Muscle of arm (tissue), 12 donors: ENCODE measurements around the gene SGIP1. TPM values are rescaled to one million over a fixed set of nuclear protein-coding genes. Genes with fewer than 3 reads are reported as not detected.

ENCODE experiments used
- DNase-seq: peaks from one replicate; pipeline ENCODE4 v3.0.0-alpha.2; 2013
- polyA plus RNA-seq, 12 donors: library from polyadenylated mRNA; unstranded; fragments of 120-200 nt; gene quantifications; one replicate each; pipeline ENCODE4 v1.2.1, GENCODE V29; 2013; ENCODE audit not compliant: insufficient read length in 12 of 12

Gene SGIP1
- polyA plus RNA-seq, 12 donors, result 1.1 to 5.3 (median 2.2) TPM; not detected in 1

DNA sequence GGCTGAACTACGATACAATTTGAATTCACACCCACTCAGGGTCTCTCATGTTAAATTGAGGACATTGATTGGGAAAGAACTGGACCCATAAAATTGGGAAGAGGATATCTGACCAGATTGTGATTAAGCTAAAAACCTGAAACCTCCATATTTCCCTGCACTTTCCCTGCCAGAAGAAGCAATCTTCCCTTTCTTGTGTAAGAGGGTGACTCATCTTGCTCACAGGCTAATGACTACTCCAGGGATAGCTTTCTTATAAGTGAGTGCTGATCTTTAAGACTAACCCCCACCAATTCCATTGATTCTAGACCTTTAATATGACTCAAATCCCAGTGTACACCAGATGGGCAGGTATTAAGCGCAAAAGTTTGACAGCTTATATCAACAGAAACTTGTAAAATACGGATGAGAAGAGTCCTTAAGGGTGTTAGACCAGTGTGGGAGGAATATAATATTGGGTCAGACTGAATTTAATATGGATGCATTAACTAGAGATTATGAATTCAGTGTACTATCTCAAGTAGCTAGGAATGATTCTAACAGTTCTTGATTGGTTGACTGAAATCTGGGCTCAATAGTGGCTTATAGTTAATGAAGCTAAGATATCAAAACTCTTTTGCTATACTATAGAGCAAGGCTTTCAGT lies 12.1 kb upstream of the SGIP1 start:
- no peak for DNase-seq

DNA sequence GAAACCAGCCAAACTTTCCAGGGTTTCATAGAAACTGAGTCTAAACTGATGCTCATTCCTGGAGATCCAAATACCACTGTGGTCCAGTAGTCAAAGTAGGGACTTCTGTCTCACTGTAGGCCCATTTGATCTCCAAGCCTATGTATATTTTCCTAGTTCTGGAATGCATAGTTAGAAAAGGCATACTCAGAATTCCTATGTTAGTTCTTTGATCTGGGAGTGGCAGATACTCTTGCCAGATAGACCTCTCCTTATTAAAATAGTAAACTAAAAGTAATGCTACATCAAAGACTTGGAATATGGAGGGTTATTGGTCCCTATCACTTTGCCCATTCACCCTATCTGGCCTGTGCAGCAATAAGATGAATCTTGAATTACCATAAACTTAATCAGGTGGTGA lies 10.4 kb upstream of the SGIP1 start:
- no peak for DNase-seq

DNA sequence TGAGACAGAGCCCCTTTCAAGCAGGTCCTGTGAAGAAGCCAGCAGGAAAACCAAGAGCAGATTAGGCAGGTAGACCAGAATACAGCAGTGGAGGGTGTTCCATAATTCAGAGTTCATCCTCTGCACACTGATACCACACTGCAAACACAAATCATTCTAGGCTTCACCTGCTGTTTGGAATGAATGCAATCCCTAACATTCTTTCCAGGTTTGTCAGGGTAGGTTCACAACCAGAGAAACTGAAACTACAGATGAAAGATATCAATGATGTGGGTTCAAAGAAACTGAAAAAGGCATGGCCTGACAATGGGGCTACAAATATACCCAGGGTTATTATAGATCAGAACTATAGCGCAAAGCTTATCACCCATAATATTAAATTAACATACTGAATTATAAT lies 8.9 kb upstream of the SGIP1 start:
- no peak for DNase-seq

DNA sequence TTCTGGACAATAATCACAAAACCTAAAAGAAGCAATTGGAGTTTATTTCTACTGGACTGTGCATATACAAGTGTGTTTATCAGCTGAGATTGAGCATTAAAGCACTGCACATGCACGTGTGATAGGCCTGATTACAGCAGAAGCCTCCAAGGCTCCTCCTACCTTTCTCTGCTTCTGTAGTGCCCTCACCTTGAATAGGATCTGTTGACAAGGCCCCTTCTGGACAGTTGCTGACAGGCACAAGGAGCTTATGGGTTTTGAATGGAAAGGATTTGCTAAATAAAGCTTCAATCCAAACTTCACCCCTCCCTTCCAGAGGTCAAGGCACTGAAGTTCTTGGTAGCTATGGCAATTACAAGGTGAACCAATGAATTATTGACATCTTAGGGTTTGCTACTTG lies 7.9 kb upstream of the SGIP1 start:
- DNase-seq, result no peak

DNA sequence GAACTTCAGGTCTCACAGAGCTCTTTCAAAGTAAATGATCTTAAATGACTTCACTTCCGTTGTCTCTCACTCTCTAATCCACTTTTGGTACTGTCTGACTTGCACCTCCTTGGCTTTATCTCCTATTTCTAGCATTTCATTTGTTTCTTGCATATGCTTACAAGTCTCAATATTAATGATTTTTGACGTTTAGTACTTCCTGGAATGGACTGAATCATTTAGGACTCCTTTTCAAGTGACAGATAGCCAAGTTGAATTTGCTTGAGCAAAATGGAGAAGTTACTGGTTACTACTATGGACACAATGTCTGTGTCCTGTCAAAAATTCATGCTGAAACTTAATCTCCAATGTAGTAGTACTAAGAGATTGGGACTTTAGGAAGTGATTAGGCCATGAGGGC lies 7.0 kb upstream of the SGIP1 start:
- no peak for DNase-seq

DNA sequence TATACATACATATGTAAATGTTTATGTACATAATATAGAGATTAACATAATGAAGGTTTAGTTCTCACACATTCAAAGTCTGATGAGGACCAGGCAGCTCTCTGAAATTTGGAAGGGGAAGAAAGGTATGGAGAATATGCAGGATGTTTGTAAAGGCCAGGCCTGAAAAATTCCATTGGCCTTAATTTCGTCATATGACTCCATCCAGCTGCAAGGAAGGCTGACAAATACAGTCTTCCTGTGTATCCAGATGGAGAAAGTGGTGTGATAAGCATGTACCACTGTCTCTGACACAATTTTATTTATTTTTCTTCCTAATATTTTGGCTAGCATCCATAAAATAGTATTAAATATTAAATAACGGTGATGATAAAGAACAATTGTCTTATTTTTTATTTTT lies 6.3 kb upstream of the SGIP1 start:
- no peak for DNase-seq

DNA sequence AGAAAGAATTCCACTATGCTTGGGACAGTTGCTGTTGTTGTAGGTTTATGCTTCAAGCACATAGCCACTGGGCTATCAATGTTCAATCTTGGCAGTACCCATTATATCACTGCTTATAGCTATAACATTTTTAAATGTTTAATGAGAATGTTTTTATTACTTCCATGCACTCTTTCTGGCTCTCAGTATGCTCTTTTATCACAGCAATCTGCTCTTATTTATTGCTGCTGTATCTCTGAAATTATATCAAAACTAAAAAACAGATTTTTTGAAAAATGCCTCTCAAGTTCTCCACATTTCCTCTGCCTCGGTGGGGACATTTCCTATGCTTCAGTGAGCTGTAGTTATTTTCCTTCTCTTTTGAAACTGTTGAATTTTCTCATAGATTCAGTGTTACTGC lies 5.4 kb upstream of the SGIP1 start:
- no peak for DNase-seq

DNA sequence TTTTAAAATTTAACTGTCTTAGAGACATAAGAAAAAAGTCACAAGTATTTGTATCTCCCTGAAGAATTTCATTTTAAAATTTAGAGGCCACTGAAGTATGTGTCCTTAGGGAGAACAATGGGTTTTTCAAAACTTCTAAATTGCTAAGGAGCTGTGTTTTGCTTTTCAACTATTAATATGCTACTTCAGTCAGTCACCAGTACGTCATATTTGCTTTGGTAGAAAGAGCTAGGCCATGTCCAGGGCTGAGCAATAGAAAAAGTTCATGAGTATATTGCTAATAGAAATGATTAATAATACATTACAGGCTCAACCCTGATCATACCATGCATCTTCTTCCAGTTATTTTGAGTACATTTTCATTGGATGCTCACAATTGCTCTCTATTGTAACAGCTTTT lies 1.7 kb upstream of the SGIP1 start:
- DNase-seq, result no peak

DNA sequence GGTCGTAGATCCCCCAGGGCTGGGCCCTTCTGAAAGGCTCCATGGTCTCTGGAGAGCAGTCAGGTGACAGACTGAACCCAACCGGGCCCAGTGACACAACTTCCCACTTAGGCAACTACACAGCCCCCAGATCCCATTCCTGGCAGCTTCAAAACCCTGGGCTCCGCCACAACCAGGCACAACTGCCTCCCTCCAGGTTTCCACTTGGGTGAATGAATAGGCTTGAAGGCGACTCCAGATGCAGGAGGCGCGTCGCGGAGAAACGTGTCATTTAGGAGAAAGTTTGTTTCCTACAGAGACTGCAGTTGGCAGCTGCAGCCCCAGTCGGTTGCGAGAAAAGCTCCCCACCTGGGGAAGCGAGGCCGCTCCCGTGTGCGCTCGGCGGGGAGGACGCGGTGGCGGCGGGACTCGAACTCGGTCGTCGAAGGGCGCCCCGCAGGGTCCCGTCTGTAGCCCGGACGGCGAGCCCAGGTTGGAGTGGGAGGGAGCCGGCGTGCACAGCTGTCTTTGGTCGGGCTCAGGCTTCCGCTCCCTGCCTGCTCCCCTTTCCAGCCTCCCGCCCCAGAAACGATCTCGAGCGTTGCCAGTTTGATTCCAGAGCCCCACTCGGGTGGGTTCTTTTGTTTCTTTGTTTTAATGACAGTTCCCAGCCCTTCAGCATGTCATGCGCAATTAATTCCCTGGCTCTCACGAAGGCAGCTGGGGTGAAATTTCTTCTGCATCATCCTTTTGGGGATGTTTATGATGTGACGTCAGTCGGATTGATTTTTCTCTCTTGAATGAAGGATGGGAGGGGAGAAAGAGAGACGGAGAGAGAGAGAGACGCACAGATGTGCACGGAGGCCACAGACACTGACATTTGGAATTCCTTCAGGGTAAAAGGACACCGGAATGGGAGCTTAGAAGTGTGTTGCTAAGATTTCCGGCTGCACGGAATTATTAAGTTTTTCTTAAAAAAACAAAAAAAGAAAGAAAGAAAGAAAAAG lies 862 bp upstream of the SGIP1 start:
- peak; percentile 61 for DNase-seq

DNA sequence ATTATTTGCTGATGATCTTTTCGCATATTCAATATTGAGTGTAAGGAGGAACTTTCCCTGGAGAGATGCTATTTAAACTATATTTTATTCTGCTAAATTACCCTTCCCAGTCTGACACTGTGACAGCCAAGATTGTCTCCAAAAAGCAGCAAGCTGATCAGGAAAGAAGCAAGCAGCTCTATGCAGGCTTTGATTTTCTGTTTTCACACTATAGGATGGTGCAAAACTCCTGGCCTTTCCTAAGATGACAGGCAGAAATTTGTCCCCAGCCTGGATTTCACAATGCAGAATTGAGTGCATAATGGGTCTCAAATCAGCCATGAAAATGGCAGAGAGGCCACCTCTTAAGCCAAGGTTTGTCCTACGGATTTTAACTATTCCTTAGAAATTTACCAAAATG lies 1.1 kb downstream of the SGIP1 start:
- no peak for DNase-seq

DNA sequence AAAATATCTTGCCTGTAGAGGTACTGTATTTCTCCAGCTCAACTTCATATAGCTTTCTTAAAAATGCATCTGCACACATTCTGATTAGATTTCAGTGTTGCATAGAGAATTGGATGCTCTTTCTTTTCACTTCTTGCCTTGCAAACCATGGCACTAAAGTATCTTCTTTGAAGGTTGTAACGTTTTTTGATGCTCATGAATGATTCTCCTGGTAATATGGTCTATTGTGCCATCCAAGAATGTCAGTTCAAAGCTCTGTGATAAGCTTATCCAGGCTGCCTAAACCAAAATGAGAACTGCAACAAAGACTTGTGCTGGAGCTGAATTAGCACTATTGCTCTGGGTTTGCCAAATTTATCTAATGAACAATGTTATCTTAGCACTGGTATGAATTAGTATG lies 1.9 kb downstream of the SGIP1 start:
- DNase-seq, result no peak

DNA sequence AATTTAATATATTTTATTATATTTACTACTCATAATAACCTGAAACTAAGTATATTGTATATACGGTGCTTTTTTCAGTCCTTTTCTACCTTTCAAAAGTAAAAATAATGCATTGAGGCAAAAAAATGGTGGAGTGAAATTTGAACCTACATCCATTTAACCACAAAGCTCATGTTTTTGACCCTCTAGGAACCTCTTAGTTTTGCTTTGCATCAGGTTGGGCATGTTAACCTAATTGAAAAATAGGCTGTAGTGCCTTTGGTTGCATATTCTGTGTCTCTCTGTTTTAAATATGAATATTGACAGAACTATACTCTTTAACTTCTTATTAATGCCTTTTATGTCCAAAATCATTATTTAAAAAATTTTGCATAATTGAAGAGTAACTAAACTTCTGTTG lies 3.8 kb downstream of the SGIP1 start:
- DNase-seq, result no peak

DNA sequence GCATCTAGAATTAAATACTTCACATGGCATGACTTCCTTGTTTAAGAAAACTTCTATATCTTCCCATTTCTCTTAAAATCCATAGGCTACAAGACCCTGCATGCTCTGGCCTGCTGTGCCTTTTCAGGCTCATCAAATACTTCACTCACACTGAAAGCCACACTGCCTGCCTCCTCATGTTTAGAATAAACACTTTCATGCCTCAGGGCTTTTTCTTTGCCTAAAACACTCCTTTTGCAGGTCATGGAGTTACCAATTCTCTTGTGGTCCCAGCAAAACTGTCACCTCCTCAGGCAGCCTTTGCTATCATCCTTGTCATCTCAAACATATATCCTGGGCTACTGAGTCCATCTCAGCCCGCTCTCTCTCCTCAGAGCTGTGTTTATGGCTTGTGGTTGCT lies 5.5 kb downstream of the SGIP1 start:
- DNase-seq, result no peak

DNA sequence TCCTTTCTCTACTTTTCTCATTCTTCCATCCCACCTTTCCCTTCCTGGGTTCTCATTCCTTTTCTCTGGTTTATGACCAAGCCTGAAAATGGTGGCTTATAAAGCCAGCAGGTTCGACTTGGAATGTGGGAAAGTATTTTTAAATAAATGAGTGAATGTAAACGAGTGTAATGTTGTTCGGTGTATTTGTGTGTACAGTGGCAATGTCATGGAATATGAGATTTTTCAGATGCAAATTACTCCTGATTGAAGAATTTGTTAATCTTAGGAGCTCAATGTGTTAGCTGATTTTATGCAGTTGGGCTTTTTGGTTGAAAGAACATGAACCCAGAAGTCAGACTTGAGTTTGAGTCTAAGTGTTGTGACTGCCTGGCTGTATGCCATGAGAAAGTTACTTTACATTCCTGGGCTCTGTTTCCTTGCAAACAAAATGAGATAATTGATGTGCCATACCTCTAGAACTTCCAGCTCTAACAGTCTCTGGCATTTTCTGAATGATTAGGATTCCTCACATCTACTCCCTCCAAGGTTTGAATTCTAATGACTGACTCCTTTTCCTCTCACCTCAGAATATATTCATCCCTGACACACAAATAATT lies 6.6 kb downstream of the SGIP1 start:
- DNase-seq, result no peak

DNA sequence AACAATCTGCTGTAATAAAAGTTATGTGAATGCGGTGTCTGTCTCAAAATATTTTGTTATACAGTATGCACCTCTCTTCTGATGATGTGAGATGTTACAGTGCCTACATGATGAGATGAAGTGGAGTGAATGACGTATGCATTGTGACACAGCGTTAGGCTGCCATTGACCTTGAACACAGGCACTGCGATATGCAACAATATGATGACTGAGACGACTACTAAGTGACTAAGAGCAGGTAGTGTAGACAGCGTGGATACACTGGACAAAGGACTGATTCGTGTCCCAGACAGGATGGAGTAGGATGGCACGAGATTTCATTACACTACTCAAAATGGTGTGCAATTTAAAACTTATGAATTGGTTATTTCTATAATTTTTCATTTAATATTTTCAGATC lies 8.4 kb downstream of the SGIP1 start:
- DNase-seq, result no peak

DNA sequence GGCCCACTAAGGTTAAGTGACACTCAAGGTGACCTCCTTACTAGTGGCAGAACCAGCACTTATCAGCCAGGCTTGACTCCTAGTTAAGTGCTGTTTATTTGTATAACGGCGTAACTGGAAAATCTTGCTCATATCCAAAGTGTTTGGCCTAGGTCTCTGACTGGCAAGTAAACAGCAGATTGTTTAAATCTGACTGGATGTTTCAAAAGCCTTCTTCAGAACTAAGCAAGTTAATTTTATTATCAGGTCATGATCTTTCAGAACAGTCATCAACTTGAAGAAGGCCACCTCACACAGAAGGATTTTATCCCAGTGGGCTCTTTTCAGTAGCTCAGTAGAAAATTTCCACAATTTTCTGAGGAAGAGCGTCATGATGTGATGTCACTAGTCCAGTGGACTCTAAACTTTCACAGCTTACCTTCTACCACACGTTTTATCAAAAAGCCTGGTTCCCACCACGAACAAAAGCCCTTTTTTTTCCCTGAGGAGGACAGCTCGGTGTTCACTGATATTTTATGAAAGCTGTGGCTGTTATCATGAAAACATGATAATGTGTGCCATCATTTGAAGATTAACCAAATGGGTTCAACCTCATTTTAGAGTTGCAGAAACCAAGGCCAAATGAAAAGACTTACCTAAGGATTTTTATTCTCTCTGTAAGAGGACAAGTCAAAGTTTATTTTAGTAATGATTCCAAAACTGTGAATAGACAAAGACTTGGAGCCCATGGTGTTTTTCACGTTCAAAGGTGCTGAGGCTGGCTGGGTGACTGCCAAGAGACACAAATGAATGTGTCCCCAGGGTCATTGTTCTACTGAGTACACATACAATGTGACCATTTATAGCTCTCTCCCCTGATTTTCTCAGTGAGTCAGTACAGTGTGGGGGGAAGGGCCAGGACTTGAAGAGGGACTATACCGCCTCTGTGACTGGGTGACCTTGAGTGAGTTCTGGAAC lies 9.1 kb downstream of the SGIP1 start:
- DNase-seq, result no peak

DNA sequence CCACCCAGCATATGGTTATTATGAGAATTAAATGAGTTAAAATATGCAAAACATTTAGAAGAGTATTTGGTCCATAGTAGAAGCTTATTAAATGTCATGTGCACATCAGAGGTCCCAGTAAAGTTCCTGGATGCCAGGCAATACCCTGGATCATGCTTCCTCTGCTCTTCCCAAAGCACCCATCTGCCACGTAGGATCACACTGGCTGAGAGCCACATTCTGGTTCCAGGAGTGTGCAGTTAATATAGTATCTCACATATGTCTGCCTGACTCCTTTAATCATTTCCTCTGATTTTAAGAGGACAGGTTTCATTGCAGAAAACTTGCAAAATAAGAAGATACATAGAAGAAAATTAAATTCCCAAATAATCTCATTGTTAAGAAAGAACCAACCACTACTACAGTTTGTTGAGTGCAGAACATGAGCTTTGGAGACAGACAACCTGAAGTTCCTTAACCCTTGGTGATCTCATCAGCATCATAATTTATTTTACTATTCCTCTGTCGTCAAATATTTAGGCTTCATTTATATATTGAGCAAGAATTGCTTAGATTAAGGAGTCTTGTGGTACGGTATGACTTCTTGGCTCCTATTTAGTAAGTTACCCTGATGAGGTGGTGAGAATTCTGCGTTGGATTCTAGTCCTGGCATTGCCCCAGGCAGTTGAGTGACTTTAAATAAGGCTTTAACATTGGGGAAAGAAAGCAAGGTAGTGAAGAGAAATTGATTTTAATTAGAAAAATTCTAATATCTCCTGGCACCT lies 12.3 kb downstream of the SGIP1 start:
- DNase-seq, result no peak

DNA sequence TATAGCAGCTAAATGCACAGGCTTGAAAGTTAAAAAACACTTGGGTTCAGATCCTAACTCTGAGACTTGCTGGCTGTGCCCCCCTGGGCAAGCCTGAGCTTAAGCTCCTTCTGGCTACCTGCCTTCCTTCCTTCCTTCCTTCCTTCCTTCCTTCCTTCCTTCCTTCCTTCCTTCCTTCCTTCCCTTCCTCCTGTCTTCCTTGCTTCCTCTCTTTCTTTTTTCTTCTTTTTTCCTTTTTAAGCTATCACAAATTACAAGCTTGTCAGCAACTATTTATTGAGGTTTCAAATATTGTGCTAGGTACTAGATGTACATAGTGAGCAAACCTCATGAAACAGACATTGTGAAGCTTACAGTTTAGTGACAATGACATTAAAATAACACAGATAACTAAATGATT lies 15.1 kb downstream of the SGIP1 start:
- no peak for DNase-seq

DNA sequence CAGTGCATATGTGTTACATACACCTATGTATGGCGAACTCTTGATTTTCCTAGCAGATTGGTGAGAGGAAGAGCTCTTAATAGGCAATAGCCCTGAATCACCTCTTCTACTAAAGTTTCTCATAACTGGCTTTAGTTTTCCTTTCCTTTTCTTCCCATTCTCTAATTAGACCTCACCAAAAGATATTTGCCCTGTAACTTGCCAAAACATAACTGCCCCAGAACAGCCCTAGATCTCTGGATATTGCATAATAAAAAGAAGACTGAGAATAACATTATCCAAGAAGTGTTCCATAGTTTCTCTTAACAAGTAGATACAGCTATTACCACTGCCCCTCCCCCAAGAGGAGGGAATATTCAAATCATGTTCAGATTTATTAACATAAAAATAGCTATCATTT lies 16.3 kb downstream of the SGIP1 start:
- DNase-seq, result no peak

DNA sequence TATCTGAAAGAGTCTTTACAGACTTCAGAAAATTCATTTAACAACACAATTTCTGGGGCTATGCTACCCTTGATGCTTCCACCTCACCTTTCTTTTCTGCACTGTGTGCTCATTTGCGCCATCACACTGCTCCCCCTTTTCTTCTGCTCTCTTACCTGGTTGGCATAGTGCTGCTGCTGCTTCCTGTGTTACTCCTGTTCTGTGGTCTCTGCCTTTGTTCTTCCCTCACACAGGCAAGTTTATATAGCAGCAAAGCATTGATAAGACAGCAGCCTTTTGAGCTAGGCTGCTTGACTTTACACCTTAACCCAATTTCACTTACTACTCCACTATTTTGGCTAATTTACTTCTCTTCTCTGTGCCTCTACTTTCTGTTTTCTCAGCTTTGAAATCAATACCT lies 18.3 kb downstream of the SGIP1 start:
- no peak for DNase-seq

DNA sequence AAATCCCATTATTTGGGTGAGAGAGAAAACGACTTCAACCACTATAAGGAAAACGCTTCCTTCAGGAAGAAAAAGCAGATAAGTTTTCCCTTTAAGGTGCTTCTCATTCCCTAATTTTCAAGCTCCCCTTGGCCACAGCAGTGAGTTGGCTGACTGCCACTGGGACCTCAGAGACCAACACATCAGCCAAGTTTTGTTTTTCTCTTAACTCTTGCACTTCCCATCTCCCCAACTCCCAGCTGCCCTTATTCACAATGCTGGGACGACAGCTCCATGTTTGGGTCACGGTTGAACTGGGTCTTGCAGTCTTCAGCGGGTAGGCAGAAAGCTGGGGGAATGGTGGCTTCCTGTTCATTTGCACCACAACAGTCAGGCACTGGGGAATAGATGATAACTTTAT lies 18.9 kb downstream of the SGIP1 start:
- peak; percentile 40 for DNase-seq
